ENCODE results near the gene SLC2A13.

GRCh38 chr12:40032433-40033241 is 73.2 kb downstream of the SLC2A13 start:
- TF ChIP-seq CTCF (IDR thresholded peaks at IDR 0.05): no peak
- TF ChIP-seq POLR2A (IDR thresholded peaks at IDR 0.05): no peak

Data from testis (tissue), 2 donors.